A673 (cell line): ENCODE results near the gene PDLIM5.

ENCODE experiments used
- CTCF ChIP-seq: fragments of 300-800, 200-600 bp; sonication (generic); conservative IDR thresholded peaks from 2 replicates; pipeline ENCODE4 v1.5.1; 2017; ENCODE audit warnings: low read depth, mild to moderate bottlenecking, antibody characterized with exemption, low read length, moderate library complexity, mixed read lengths
- EZH2 ChIP-seq: fragments of 200-600 bp; sonication (generic); IDR thresholded peaks from 2 replicates; pipeline ENCODE4 v1.6.1; 2017; ENCODE audit warnings: borderline replicate concordance, low read depth, mild to moderate bottlenecking, mixed read lengths, antibody characterized with exemption, low read length; ENCODE audit not compliant: poor library complexity, severe bottlenecking

- TF ChIP-seq CTCF (no peak), EZH2 (no peak)
Measured at GRCh38 chr4:94442251-94442650, 9.5 kb upstream of the PDLIM5 start.
